ENCODE data around the gene PRR12.

Gene PRR12

GRCh38 chr19:49666120-49666444 lies 75.1 kb downstream of the PRR12 start:
- Histone ChIP-seq H3K4me3 (ENCODE audit: insufficient read depth, low read depth, low read length) (peak overlapping the region; percentile 86), H3K27me3 (ENCODE audit: control insufficient read depth, insufficient read depth, low read length, poor library complexity, severe bottlenecking) (no peaks in the 10 kb centered on the region), H3K27ac (ENCODE audit: insufficient read depth, low read depth, low read length, poor library complexity, severe bottlenecking) (no peak overlapping the region), H3K9me3 (ENCODE audit: control insufficient read depth, low read length) (no peaks in the 10 kb centered on the region), H3K36me3 (ENCODE audit: control insufficient read depth, insufficient read depth, low read length) (peaks cover 20% of the 10 kb centered on the region), H3K4me1 (ENCODE audit: control insufficient read depth, insufficient read depth, low read length) (peaks cover 6% of the 10 kb centered on the region)
- 0 to 2% methylated on average over 9 of the region's 9 CpGs for WGBS, 2 experiments

GRCh38 chr19:49667473-49667872 lies 76.5 kb downstream of the PRR12 start:
- no peaks in the 10 kb centered on the region for H3K27me3 ChIP-seq (ENCODE audit: control insufficient read depth, insufficient read depth, low read length, poor library complexity, severe bottlenecking)
- H3K9me3 ChIP-seq (ENCODE audit: control insufficient read depth, low read length): no peaks in the 10 kb centered on the region
- H3K4me1 ChIP-seq (ENCODE audit: control insufficient read depth, insufficient read depth, low read length): peaks cover 13% of the 10 kb centered on the region
- no peak overlapping the region for H3K27ac ChIP-seq (ENCODE audit: insufficient read depth, low read depth, low read length, poor library complexity, severe bottlenecking)
- 89 to 94% methylated on average over 2 of the region's 2 CpGs for WGBS, 2 experiments
- H3K4me3 ChIP-seq (ENCODE audit: insufficient read depth, low read depth, low read length): no peak overlapping the region
- H3K36me3 ChIP-seq (ENCODE audit: control insufficient read depth, insufficient read depth, low read length): peaks cover 17% of the 10 kb centered on the region

GRCh38 chr19:49669516-49669915 lies 78.5 kb downstream of the PRR12 start:
- no peaks in the 10 kb centered on the region for H3K27me3 ChIP-seq (ENCODE audit: control insufficient read depth, insufficient read depth, low read length, poor library complexity, severe bottlenecking)
- 95 to 98% methylated on average over 3 of the region's 3 CpGs for WGBS, 2 experiments
- H3K36me3 ChIP-seq (ENCODE audit: control insufficient read depth, insufficient read depth, low read length): peaks cover 17% of the 10 kb centered on the region

GRCh38 chr19:49672131-49672919 lies 81.3 kb downstream of the PRR12 start:
- Histone ChIP-seq H3K4me1 (ENCODE audit: control insufficient read depth, insufficient read depth, low read length) (peaks cover 6% of the 10 kb centered on the region), H3K9me3 (ENCODE audit: control insufficient read depth, low read length) (no peaks in the 10 kb centered on the region), H3K27me3 (ENCODE audit: control insufficient read depth, insufficient read depth, low read length, poor library complexity, severe bottlenecking) (no peaks in the 10 kb centered on the region), H3K4me3 (ENCODE audit: insufficient read depth, low read depth, low read length) (no peak overlapping the region), H3K27ac (ENCODE audit: insufficient read depth, low read depth, low read length, poor library complexity, severe bottlenecking) (no peak overlapping the region), H3K36me3 (ENCODE audit: control insufficient read depth, insufficient read depth, low read length) (peaks cover 17% of the 10 kb centered on the region)
- 31 to 33% methylated on average over 28 of the region's 28 CpGs for WGBS, 2 experiments

More at GRCh38 chr19:49669516-49669915, 78.5 kb downstream of the PRR12 start:
- H3K4me1 ChIP-seq (ENCODE audit: control insufficient read depth, insufficient read depth, low read length): peaks cover 13% of the 10 kb centered on the region
- H3K4me3 ChIP-seq (ENCODE audit: insufficient read depth, low read depth, low read length): no peak overlapping the region
- no peaks in the 10 kb centered on the region for H3K9me3 ChIP-seq (ENCODE audit: control insufficient read depth, low read length)
- H3K27ac ChIP-seq (ENCODE audit: insufficient read depth, low read depth, low read length, poor library complexity, severe bottlenecking): no peak overlapping the region

Measured in ectodermal cell (in vitro differentiated cells).